Left renal pelvis (tissue), 4 donors: ENCODE results near the gene RXRA. TPM values are rescaled to one million over a fixed set of nuclear protein-coding genes. Genes with fewer than 3 reads are reported as not detected.
"Not testable (repeated sequence)": the region's sequence is repeated elsewhere in the genome, so short reads cannot be mapped to it uniquely, and the experiment has no call there.

Experiments
- DNase-seq, 4 donors: peaks; one replicate each; pipeline ENCODE4 v3.0.0-alpha.2; 2013; ENCODE audit warnings: low read depth in 4 of 4, low spot score in 3 of 4
- polyA plus RNA-seq, 4 donors: library from polyadenylated mRNA; unstranded; fragments of 120-200 nt; gene quantifications; one replicate each; pipeline ENCODE4 v1.2.1, GENCODE V29; 2013; ENCODE audit not compliant: insufficient read length in 4 of 4

The RXRA gene
- polyA plus RNA-seq, 4 donors, result 38.1 to 52.1 (median 42.5) TPM

- DNase-seq, result no peak
Measured at GRCh38 chr9:134293031-134293521, 33.2 kb upstream of the RXRA start.

GRCh38 chr9:134293611-134294152 lies 32.6 kb upstream of the RXRA start:
- DNase-seq, result no peak

GRCh38 chr9:134294153-134295071 lies 31.8 kb upstream of the RXRA start:
- DNase-seq, result no peak

GRCh38 chr9:134295101-134295745 lies 31.0 kb upstream of the RXRA start:
- DNase-seq, result no peak

- no peak for DNase-seq
Measured at GRCh38 chr9:134295746-134296250, 30.5 kb upstream of the RXRA start.

- DNase-seq, result no peak
Measured at GRCh38 chr9:134296301-134297082, 29.8 kb upstream of the RXRA start.

- no peak for DNase-seq
Measured at GRCh38 chr9:134297083-134297410, 29.2 kb upstream of the RXRA start.

- no peak for DNase-seq
Measured at GRCh38 chr9:134297576-134297975, 28.7 kb upstream of the RXRA start.

- no peak for DNase-seq
Measured at GRCh38 chr9:134298000-134298399, 28.3 kb upstream of the RXRA start.

GRCh38 chr9:134299068-134299467 lies 27.2 kb upstream of the RXRA start:
- DNase-seq, result no peak

- DNase-seq, result no peak
Measured at GRCh38 chr9:134299883-134300282, 26.4 kb upstream of the RXRA start.

GRCh38 chr9:134301387-134302129 lies 24.7 kb upstream of the RXRA start:
- no peak for DNase-seq

GRCh38 chr9:134302130-134302817 lies 24.0 kb upstream of the RXRA start:
- no peak for DNase-seq

- DNase-seq, result no peak
Measured at GRCh38 chr9:134303601-134304000, 22.7 kb upstream of the RXRA start.

GRCh38 chr9:134304261-134304660 lies 22.0 kb upstream of the RXRA start:
- no peak for DNase-seq

- no peak for DNase-seq
Measured at GRCh38 chr9:134304690-134305089, 21.6 kb upstream of the RXRA start.

GRCh38 chr9:134305533-134305932 lies 20.7 kb upstream of the RXRA start:
- no peak for DNase-seq

- not testable (repeated sequence) for DNase-seq
Measured at GRCh38 chr9:134306042-134306441, 20.2 kb upstream of the RXRA start.
